Psoas muscle (tissue), 8 donors: ENCODE results near the gene MED9. TPM values are rescaled to one million over a fixed set of nuclear protein-coding genes. Genes with fewer than 3 reads are reported as not detected.

Source experiments
- ATAC-seq, 4 donors: fragments of 200-7000 bp; cut with Tn5 transposase; one replicate each; pipeline ENCODE4 v1.9.1; 2020; ENCODE audit warnings: moderate library complexity in 3 of 4, mild to moderate bottlenecking in 2 of 4
- DNase-seq, 2 donors: peaks; one replicate each; pipeline ENCODE4 v3.0.0-alpha.2; 2020
- H3K27ac ChIP-seq: fragments of 200-600 bp; one replicate; pipeline ENCODE4 v1.8.0; 2022
- H3K27me3 ChIP-seq, 3 donors: fragments of 200-600 bp in 1 of 3; one replicate each; pipeline versions ENCODE4 v1.6.1 to v1.8.0; 2013 to 2022; ENCODE audit warnings: low read length in 2 of 3, mild to moderate bottlenecking in 2 of 3, moderate library complexity in 1 of 3; ENCODE audit not compliant: insufficient read depth in 3 of 3
- H3K36me3 ChIP-seq, 2 donors: fragments of 200-600 bp in 1 of 2; one replicate each; pipeline versions ENCODE4 v1.6.1 to v1.8.0; 2013 to 2022; ENCODE audit warnings: low read depth in 1 of 2, mild to moderate bottlenecking in 1 of 2, moderate library complexity in 1 of 2; ENCODE audit not compliant: insufficient read depth in 1 of 2
- H3K4me1 ChIP-seq: fragments of 200-600 bp; one replicate; pipeline ENCODE4 v1.8.0; 2022
- H3K4me3 ChIP-seq: fragments of 200-600 bp; one replicate; pipeline ENCODE4 v1.8.0; 2022; ENCODE audit warnings: mild to moderate bottlenecking
- H3K9me3 ChIP-seq: fragments of 200-600 bp; one replicate; pipeline ENCODE4 v1.8.0; 2022
- WGBS, 3 donors: extraction: QIAGEN DNeasy Blood & Tissue Kit; methylation state at CpG; one replicate each; pipeline versions ENCODE4 v1.1.6 to v1.1.7; 2013; 5-methylcytosine and 5-hydroxymethylcytosine counted together
- intact Hi-C, 2 donors: fragments of 100-400 bp; cut with DNase I; formaldehyde crosslinking; loops; one replicate each; pipeline versions ENCODE4 v1.11.0 to v1.14.2; 2022
- polyA plus RNA-seq, 3 donors: library from polyadenylated mRNA; stranded (reverse); fragments of 200-250 nt; gene quantifications; one replicate each; pipeline ENCODE4 v1.2.3, GENCODE V29; 2013
- total RNA-seq, 4 donors: library from RNA; stranded (reverse); fragmentation: NEBNext Ultra II Directional in 2 of 4; extraction: Animal tissue kit (Norgen Biotek cat#: 25700) in 2 of 4; gene quantifications; one replicate each; pipeline versions ENCODE4 v1.2.1 to v1.2.4, GENCODE V29; 2021 to 2023
- TF ChIP-seq, protein P1 (sequence below): fragments of 200-600 bp; IDR thresholded peaks from one replicate; pipeline ENCODE4 v1.8.0; 2022; ENCODE audit warnings: antibody characterized with exemption
- donor health status: healthy with polysubstance abuse.
- donor health status: DM: no; HTN: no; CAD: no; lungs with moderate emphysema.
- donor health status: Bipolar disorder and iron deficiency.
- donor health status: healthy.
- donor health status: DM: yes; HTN: yes; CAD: no.
- donor health status: DM: no; HTN: no; CAD: no.
- donor health status: DM: no; HTN: no; CAD: no.
- donor health status: DM: yes; HTN: yes; CAD: no.

Gene MED9
- total and polyA plus RNA-seq, 7 donors, result 12.4 to 29.6 (median 18.3) TPM

DNA sequence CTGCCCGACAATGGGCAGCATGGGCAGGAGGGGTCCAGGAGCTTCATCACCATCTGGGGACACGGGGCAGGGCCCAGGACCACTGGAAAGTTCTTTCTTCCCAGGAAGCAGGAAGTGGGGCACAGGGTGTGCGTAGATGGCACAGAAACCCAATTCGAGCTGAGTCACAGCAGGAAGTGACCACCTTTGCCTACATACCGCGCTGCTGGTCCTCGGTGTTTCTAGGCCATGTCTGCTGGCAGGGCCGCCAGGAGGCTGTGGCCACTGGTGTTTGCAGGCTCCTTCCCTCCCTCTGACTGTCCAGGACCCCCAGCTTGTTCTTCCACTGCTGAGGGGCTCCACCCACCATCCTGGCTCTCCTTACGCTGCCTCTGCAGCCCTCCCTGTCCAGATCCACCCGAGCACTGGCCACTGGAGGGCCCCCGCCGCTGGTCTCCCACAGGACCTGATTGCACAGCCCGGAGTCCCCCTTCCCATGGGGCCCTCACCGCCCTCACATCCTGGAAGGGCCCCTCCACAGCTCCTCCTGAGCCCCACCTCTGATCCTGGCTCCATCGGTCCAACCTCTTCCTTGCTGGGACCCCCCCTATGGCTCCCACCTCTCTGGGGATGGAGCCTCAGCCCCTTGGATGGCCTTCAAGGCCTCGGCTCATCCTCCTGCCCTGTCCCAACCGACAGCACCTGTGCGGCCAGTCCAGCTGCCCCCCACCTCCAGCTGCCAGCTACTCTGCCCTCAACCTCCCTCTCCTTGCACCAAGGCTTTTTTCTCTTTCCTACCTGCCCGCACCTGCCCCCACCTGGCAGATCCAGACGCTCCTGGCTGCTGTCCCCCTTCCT is 33.9 kb downstream of the MED9 start:
- peak; percentile 16 to 43 for DNase-seq
- H3K9me3 ChIP-seq, result no peaks in the 10 kb centered on the region
- H3K27ac ChIP-seq, result no peak overlapping the region
- H3K36me3 ChIP-seq, result no peaks in the 10 kb centered on the region
- peaks cover 16% of the 10 kb centered on the region for H3K4me1 ChIP-seq
- intact Hi-C loops, result no loop called here
- ATAC-seq, result no peak
- no peaks in the 10 kb centered on the region for H3K27me3 ChIP-seq
- WGBS, 3 donors, result 89 to 95% (median 90%) methylated on average over 18 to 20 of the region's 20 CpGs
- TF ChIP-seq, protein P1, sequence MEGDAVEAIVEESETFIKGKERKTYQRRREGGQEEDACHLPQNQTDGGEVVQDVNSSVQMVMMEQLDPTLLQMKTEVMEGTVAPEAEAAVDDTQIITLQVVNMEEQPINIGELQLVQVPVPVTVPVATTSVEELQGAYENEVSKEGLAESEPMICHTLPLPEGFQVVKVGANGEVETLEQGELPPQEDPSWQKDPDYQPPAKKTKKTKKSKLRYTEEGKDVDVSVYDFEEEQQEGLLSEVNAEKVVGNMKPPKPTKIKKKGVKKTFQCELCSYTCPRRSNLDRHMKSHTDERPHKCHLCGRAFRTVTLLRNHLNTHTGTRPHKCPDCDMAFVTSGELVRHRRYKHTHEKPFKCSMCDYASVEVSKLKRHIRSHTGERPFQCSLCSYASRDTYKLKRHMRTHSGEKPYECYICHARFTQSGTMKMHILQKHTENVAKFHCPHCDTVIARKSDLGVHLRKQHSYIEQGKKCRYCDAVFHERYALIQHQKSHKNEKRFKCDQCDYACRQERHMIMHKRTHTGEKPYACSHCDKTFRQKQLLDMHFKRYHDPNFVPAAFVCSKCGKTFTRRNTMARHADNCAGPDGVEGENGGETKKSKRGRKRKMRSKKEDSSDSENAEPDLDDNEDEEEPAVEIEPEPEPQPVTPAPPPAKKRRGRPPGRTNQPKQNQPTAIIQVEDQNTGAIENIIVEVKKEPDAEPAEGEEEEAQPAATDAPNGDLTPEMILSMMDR, result no peak
- no peak overlapping the region for H3K4me3 ChIP-seq

DNA sequence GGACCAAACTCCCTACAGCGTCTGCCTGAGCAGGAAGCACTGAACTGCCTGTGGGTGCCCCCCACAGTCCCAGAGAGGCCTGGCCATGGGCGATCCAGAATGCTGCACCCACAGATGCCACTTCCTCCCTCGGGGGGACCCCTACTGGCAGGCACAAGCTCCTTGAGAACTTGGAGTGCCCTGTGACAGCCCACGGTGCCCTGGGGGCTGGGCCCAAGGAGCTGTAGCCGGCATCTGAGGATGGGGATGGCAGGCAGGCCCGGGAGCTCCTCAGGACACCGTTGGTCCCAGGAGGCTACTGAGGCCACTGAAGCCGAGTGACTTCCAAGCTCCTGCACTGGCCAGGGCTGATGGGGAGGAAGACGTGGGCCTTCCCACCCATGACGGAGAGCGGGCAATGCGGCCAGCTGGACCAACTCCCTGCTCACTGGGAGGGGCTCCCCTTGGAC is 34.5 kb downstream of the MED9 start:
- peaks cover 15% of the 10 kb centered on the region for H3K4me1 ChIP-seq
- H3K4me3 ChIP-seq, result no peak overlapping the region
- H3K27ac ChIP-seq, result no peak overlapping the region
- 79 to 82% (median 81%) methylated on average over 12 of the region's 12 CpGs for WGBS, 3 donors
- no peaks in the 10 kb centered on the region for H3K36me3 ChIP-seq
- H3K27me3 ChIP-seq, result no peaks in the 10 kb centered on the region
- no peaks in the 10 kb centered on the region for H3K9me3 ChIP-seq
- TF ChIP-seq, protein P1, result no peak
- DNase-seq (peak; percentile 15 to 30), ATAC-seq (no peak)
- intact Hi-C loops, result no loop called here

GRCh38 chr17:17511881-17512858 is 35.4 kb downstream of the MED9 start:
- H3K36me3 ChIP-seq, result no peaks in the 10 kb centered on the region
- no peaks in the 10 kb centered on the region for H3K27me3 ChIP-seq
- intact Hi-C loops, result no loop called here
- no peak overlapping the region for H3K27ac ChIP-seq
- peak; percentile 60 to 78 (median 62) for ATAC-seq
- H3K4me3 ChIP-seq, result no peak overlapping the region
- peak; percentile 65 to 72 for DNase-seq
- 81 to 87% (median 85%) methylated on average over 29 of the region's 29 CpGs for WGBS, 3 donors
- TF ChIP-seq, protein P1, result no peak
- peaks cover 7% of the 10 kb centered on the region for H3K4me1 ChIP-seq
- no peaks in the 10 kb centered on the region for H3K9me3 ChIP-seq

- WGBS, 3 donors, result 94 to 99% (median 97%) methylated on average over 5 of the region's 5 CpGs
- no peaks in the 10 kb centered on the region for H3K4me1 ChIP-seq
- no peak overlapping the region for H3K27ac ChIP-seq
- H3K9me3 ChIP-seq, result no peaks in the 10 kb centered on the region
- no peak overlapping the region for H3K4me3 ChIP-seq
- H3K36me3 ChIP-seq, result no peaks in the 10 kb centered on the region
- ATAC-seq (no peak), DNase-seq (peak; percentile 4 to 18)
- TF ChIP-seq, protein P1, result no peak
- H3K27me3 ChIP-seq, result no peaks in the 10 kb centered on the region
- intact Hi-C loops, result no loop called here
These were observed 36.1 kb downstream of the MED9 start for GRCh38 chr17:17512866-17513265.
